Parathyroid adenoma (tissue), 2 donors: ENCODE results near the gene BPIFB6.

ENCODE experiments used
- H2AFZ ChIP-seq: fragments of 300-600 bp; sonication (generic); one replicate; pipeline ENCODE4 v1.7.0; 2017; ENCODE audit warnings: antibody characterized with exemption, mild to moderate bottlenecking
- H3K27ac ChIP-seq: fragments of 300-600 bp; sonication (generic); one replicate; pipeline ENCODE4 v1.7.0; 2017
- H3K27me3 ChIP-seq: fragments of 300-600 bp; sonication (generic); one replicate; pipeline ENCODE4 v1.7.0; 2017; ENCODE audit warnings: low read length; ENCODE audit not compliant: control insufficient read depth, insufficient read depth
- H3K36me3 ChIP-seq: fragments of 300-600 bp; sonication (generic); one replicate; pipeline ENCODE4 v1.7.0; 2017; ENCODE audit warnings: low read length; ENCODE audit not compliant: control insufficient read depth, insufficient read depth
- H3K4me1 ChIP-seq: fragments of 300-600 bp; sonication (generic); one replicate; pipeline ENCODE4 v1.7.0; 2017; ENCODE audit warnings: control low read depth
- H3K4me2 ChIP-seq: fragments of 300-600 bp; sonication (generic); one replicate; pipeline ENCODE4 v1.7.0; 2017; ENCODE audit warnings: low read length
- H3K4me3 ChIP-seq: fragments of 300-600 bp; sonication (generic); one replicate; pipeline ENCODE4 v1.7.0; 2017; ENCODE audit warnings: low read depth, low read length
- H3K79me2 ChIP-seq: fragments of 300-600 bp; sonication (generic); one replicate; pipeline ENCODE4 v1.7.0; 2017; ENCODE audit warnings: control low read depth
- H3K9ac ChIP-seq: fragments of 300-600 bp; sonication (generic); one replicate; pipeline ENCODE4 v1.7.0; 2017; ENCODE audit warnings: mild to moderate bottlenecking
- H3K9me3 ChIP-seq: fragments of 300-600 bp; sonication (generic); one replicate; pipeline ENCODE4 v1.7.0; 2017; ENCODE audit warnings: low read length; ENCODE audit not compliant: control insufficient read depth
- CTCF ChIP-seq: fragments of 300-600 bp; sonication (generic); IDR thresholded peaks from one replicate; pipeline ENCODE4 v1.7.0; 2017; ENCODE audit warnings: antibody characterized with exemption, mild to moderate bottlenecking
- donor health status: primary hyperparathyroidism.

Gene BPIFB6

GRCh38 chr20:33008336-33009213 lies 22.9 kb upstream of the BPIFB6 start:
- no peak overlapping the region for H3K27ac ChIP-seq
- H3K36me3 ChIP-seq = no peaks in the 10 kb centered on the region
- no peak overlapping the region for H2AFZ ChIP-seq
- no peak for TF ChIP-seq CTCF
- H3K9ac ChIP-seq = no peak overlapping the region
- H3K79me2 ChIP-seq = no peaks in the 10 kb centered on the region
- H3K4me2 ChIP-seq = no peak overlapping the region
- H3K4me1 ChIP-seq = no peaks in the 10 kb centered on the region
- no peaks in the 10 kb centered on the region for H3K9me3 ChIP-seq
- H3K27me3 ChIP-seq = no peaks in the 10 kb centered on the region
- no peak overlapping the region for H3K4me3 ChIP-seq

- Histone ChIP-seq H3K9me3 (no peaks in the 10 kb centered on the region), H3K9ac (no peak overlapping the region), H3K4me1 (no peaks in the 10 kb centered on the region), H2AFZ (peak overlapping the region; percentile 25), H3K79me2 (no peaks in the 10 kb centered on the region), H3K4me3 (no peak overlapping the region), H3K27ac (no peak overlapping the region), H3K27me3 (no peaks in the 10 kb centered on the region), H3K36me3 (no peaks in the 10 kb centered on the region), H3K4me2 (no peak overlapping the region)
- TF ChIP-seq CTCF = no peak
These were observed 22.0 kb upstream of the BPIFB6 start for GRCh38 chr20:33009214-33010132.

- no peaks in the 10 kb centered on the region for H3K4me1 ChIP-seq
- no peaks in the 10 kb centered on the region for H3K36me3 ChIP-seq
- no peak for TF ChIP-seq CTCF
- H3K27ac ChIP-seq = no peak overlapping the region
- no peaks in the 10 kb centered on the region for H3K9me3 ChIP-seq
- no peaks in the 10 kb centered on the region for H3K27me3 ChIP-seq
- H3K4me2 ChIP-seq = no peak overlapping the region
- no peaks in the 10 kb centered on the region for H3K79me2 ChIP-seq
- H3K9ac ChIP-seq = no peak overlapping the region
- no peak overlapping the region for H2AFZ ChIP-seq
- no peak overlapping the region for H3K4me3 ChIP-seq
These were observed 21.3 kb upstream of the BPIFB6 start for GRCh38 chr20:33010133-33010504.

- Histone ChIP-seq H3K27ac (no peak overlapping the region), H3K9me3 (no peaks in the 10 kb centered on the region), H3K9ac (no peak overlapping the region), H3K27me3 (no peaks in the 10 kb centered on the region), H3K36me3 (no peaks in the 10 kb centered on the region), H3K79me2 (no peaks in the 10 kb centered on the region), H3K4me2 (no peak overlapping the region), H2AFZ (no peak overlapping the region), H3K4me3 (no peak overlapping the region), H3K4me1 (no peaks in the 10 kb centered on the region)
- TF ChIP-seq CTCF = no peak
These were observed 20.6 kb upstream of the BPIFB6 start for GRCh38 chr20:33010674-33011449.
